H1 (cell line): ENCODE results near the gene SLC7A10. TPM values are rescaled to one million over a fixed set of nuclear protein-coding genes. Genes with fewer than 3 reads are reported as not detected.

ENCODE experiments used
- CTCF ChIA-PET: fragments of 300-600 bp; sonication (Branson Sonifier 250); formaldehyde crosslinking; loops from one replicate; lab custom pipeline; 2021; ENCODE audit not compliant: partially characterized antibody; lab: Charles Lee
- POLR2A ChIA-PET: fragments of 300-600 bp; sonication (Branson Sonifier 250); formaldehyde crosslinking; loops from one replicate; lab custom pipeline; 2021; ENCODE audit warnings: inconsistent platforms; ENCODE audit not compliant: partially characterized antibody; lab: Charles Lee
- DNase-seq, 2 experiments: peaks; one replicate each; pipeline versions ENCODE4 v3.0.0 to v3.0.0-alpha.2; 2010 to 2022; ENCODE audit warnings: low spot score in 2 of 2, low read depth in 1 of 2, mixed read lengths in 1 of 2
- FAIRE-seq: peaks from 2 replicates; lab custom pipeline; 2011; peaks lifted over from hg19 to GRCh38; lab: Jason Lieb, UNC
- H2AFZ ChIP-seq: 2 replicates; pipeline ENCODE4 v1.8.1; 2012; ENCODE audit warnings: low read length, inconsistent platforms
- H2AK5ac ChIP-seq: 2 replicates; pipeline ENCODE4 v1.6.1; 2013; ENCODE audit warnings: low read depth, low read length
- H2BK120ac ChIP-seq: replicated peaks from 2 replicates; pipeline ENCODE3; 2013; ENCODE audit warnings: low read depth, low read length, inconsistent platforms
- H2BK12ac ChIP-seq: 2 replicates; pipeline ENCODE4 v1.6.1; 2013; ENCODE audit warnings: low read depth, low read length
- H2BK15ac ChIP-seq: 2 replicates; pipeline ENCODE4 v1.6.1; 2013; ENCODE audit warnings: low read length
- H2BK20ac ChIP-seq: 2 replicates; pipeline ENCODE4 v1.6.1; 2013; ENCODE audit warnings: low read length
- H2BK5ac ChIP-seq: 2 replicates; pipeline ENCODE4 v1.6.1; 2013; ENCODE audit warnings: low read depth, low read length
- H3K14ac ChIP-seq: 2 replicates; pipeline ENCODE4 v1.6.1; 2013; ENCODE audit warnings: inconsistent platforms; ENCODE audit not compliant: insufficient read length
- H3K18ac ChIP-seq: 2 replicates; pipeline ENCODE4 v1.6.1; 2013; ENCODE audit warnings: low read length; ENCODE audit errors: extremely low read depth
- H3K23ac ChIP-seq: 2 replicates; pipeline ENCODE4 v1.6.1; 2013; ENCODE audit warnings: inconsistent platforms; ENCODE audit not compliant: insufficient read length
- H3K23me2 ChIP-seq: 2 replicates; pipeline ENCODE4 v1.6.1; 2013; ENCODE audit warnings: low read depth, low read length
- H3K27ac ChIP-seq: 2 replicates; pipeline ENCODE4 v1.6.1; 2011; ENCODE audit warnings: low read depth, low read length, inconsistent platforms
- H3K27me3 ChIP-seq, 4 experiments: replicated peaks in 1 of 4; 1 replicate in 1 of 4; 2 replicates in 3 of 4; pipeline versions ENCODE4 v1.6.1 to v1.8.1; 2011 to 2013; ENCODE audit warnings: low read length in 3 of 4, mild to moderate bottlenecking in 3 of 4, inconsistent platforms in 2 of 4, mixed read lengths in 2 of 4, moderate library complexity in 1 of 4; ENCODE audit not compliant: control insufficient read depth in 3 of 4, insufficient read depth in 3 of 4; ENCODE audit errors: extremely low read depth in 1 of 4
- H3K36me3 ChIP-seq, 4 experiments: 2 replicates each; pipeline versions ENCODE4 v1.6.1 to v1.8.1; 2011 to 2013; ENCODE audit warnings: mild to moderate bottlenecking in 4 of 4, low read length in 3 of 4, moderate library complexity in 2 of 4, control low read depth in 1 of 4, inconsistent platforms in 1 of 4; ENCODE audit not compliant: insufficient read depth in 4 of 4, control insufficient read depth in 2 of 4
- H3K4ac ChIP-seq: replicated peaks from 2 replicates; pipeline ENCODE3; 2013; ENCODE audit warnings: low read length, low read depth, mixed read lengths, inconsistent platforms; ENCODE audit not compliant: insufficient read length
- H3K4me1 ChIP-seq, 4 experiments: replicated peaks in 1 of 4; 1 replicate in 1 of 4; 2 replicates in 3 of 4; pipeline versions ENCODE4 v1.6.1 to v1.8.1; 2011 to 2013; ENCODE audit warnings: low read length in 3 of 4, inconsistent platforms in 2 of 4, mixed read lengths in 1 of 4; ENCODE audit not compliant: insufficient read depth in 4 of 4, control insufficient read depth in 3 of 4
- H3K4me2 ChIP-seq, 2 experiments: 2 replicates each; pipeline versions ENCODE4 v1.6.1 to v1.8.1; 2011 to 2013; ENCODE audit warnings: low read depth in 2 of 2, low read length in 2 of 2, control low read depth in 1 of 2, inconsistent platforms in 1 of 2, mild to moderate bottlenecking in 1 of 2; ENCODE audit not compliant: insufficient read depth in 1 of 2
- H3K4me3 ChIP-seq, 4 experiments: fragments of 200-600, 300-600 bp in 1 of 4; sonication (generic), shearing (Covaris generic), sonication (Bioruptor Twin) in 1 of 4; 2 replicates each; pipeline versions ENCODE4 v1.5.1 to v1.8.1; 2011 to 2016; ENCODE audit warnings: low read length in 4 of 4, low read depth in 3 of 4, control low read depth in 2 of 4, inconsistent platforms in 2 of 4, mild to moderate bottlenecking in 2 of 4, mixed read lengths in 1 of 4, moderate library complexity in 1 of 4; ENCODE audit not compliant: insufficient read depth in 2 of 4; ENCODE audit errors: extremely low read depth in 1 of 4
- H3K56ac ChIP-seq: replicated peaks from 2 replicates; pipeline ENCODE3; 2013; ENCODE audit warnings: low read depth, mild to moderate bottlenecking, mixed read lengths, low read length, inconsistent platforms; ENCODE audit not compliant: insufficient read length
- H3K79me1 ChIP-seq: 2 replicates; pipeline ENCODE4 v1.6.1; 2013; ENCODE audit warnings: low read depth, low read length, control low read depth
- H3K79me2 ChIP-seq, 2 experiments: 2 replicates each; pipeline versions ENCODE4 v1.6.1 to v1.8.1; 2012 to 2013; ENCODE audit warnings: low read length in 2 of 2, mild to moderate bottlenecking in 2 of 2, inconsistent platforms in 1 of 2; ENCODE audit not compliant: insufficient read depth in 2 of 2, control insufficient read depth in 1 of 2
- H3K9ac ChIP-seq, 4 experiments: replicated peaks in 1 of 4; 1 replicate in 1 of 4; 2 replicates in 3 of 4; pipeline versions ENCODE4 v1.6.1 to v1.8.1; 2011 to 2013; ENCODE audit warnings: low read depth in 3 of 4, low read length in 3 of 4, control low read depth in 2 of 4, mild to moderate bottlenecking in 2 of 4, moderate library complexity in 2 of 4, inconsistent platforms in 1 of 4; ENCODE audit errors: extremely low read depth in 1 of 4
- H3K9me3 ChIP-seq, 2 experiments: 2 replicates each; pipeline versions ENCODE4 v1.6.1 to v1.8.1; 2012 to 2013; ENCODE audit warnings: mild to moderate bottlenecking in 2 of 2, moderate library complexity in 2 of 2, control low read depth in 1 of 2, inconsistent platforms in 1 of 2, low read depth in 1 of 2, low read length in 1 of 2, mixed read lengths in 1 of 2; ENCODE audit not compliant: insufficient read depth in 2 of 2
- H4K20me1 ChIP-seq, 2 experiments: replicated peaks in 1 of 2; 2 replicates each; pipeline versions ENCODE3 to v1.8.1; 2011 to 2013; ENCODE audit warnings: inconsistent platforms in 2 of 2, low read length in 2 of 2, mild to moderate bottlenecking in 1 of 2; ENCODE audit not compliant: insufficient read depth in 2 of 2, control insufficient read depth in 1 of 2
- H4K5ac ChIP-seq: 2 replicates; pipeline ENCODE4 v1.6.1; 2013; ENCODE audit warnings: low read length, low read depth, mixed read lengths, inconsistent platforms; ENCODE audit not compliant: insufficient read length
- H4K8ac ChIP-seq: 2 replicates; pipeline ENCODE4 v1.8.0; 2013; ENCODE audit warnings: mild to moderate bottlenecking, moderate library complexity, low read length, inconsistent platforms; ENCODE audit not compliant: insufficient read depth; ENCODE audit errors: extremely low read depth
- H4K91ac ChIP-seq: replicated peaks from 2 replicates; pipeline ENCODE3; 2013; ENCODE audit warnings: low read length, mixed read lengths, inconsistent platforms; ENCODE audit not compliant: insufficient read length
- ATF3 ChIP-seq: IDR thresholded peaks from 2 replicates; pipeline ENCODE4 v1.6.1; 2011; ENCODE audit warnings: low read depth, mild to moderate bottlenecking, low read length; ENCODE audit not compliant: insufficient read depth
- BACH1 ChIP-seq: IDR thresholded peaks from 2 replicates; pipeline ENCODE4 v1.6.1; 2012; ENCODE audit warnings: low read length, improper control_type of control experiment
- BCL11A ChIP-seq, 2 experiments: IDR thresholded peaks; one replicate each; pipeline ENCODE4 v1.6.1; 2011; ENCODE audit warnings: low read depth in 2 of 2, low read length in 2 of 2, mild to moderate bottlenecking in 2 of 2
- BRCA1 ChIP-seq: IDR thresholded peaks from 2 replicates; pipeline ENCODE4 v1.6.1; 2012; ENCODE audit warnings: low read depth, low read length, improper control_type of control experiment
- FOSL1 ChIP-seq: IDR thresholded peaks from 2 replicates; pipeline ENCODE4 v1.6.1; 2011; ENCODE audit warnings: mild to moderate bottlenecking, low read depth, low read length, moderate library complexity; ENCODE audit not compliant: insufficient read depth
- GTF2F1 ChIP-seq: IDR thresholded peaks from 2 replicates; pipeline ENCODE4 v1.6.1; 2012; ENCODE audit warnings: low read depth, low read length, improper control_type of control experiment, borderline replicate concordance
- HDAC6 ChIP-seq: IDR thresholded peaks from one replicate; pipeline ENCODE4 v1.7.1; 2012; ENCODE audit warnings: low read depth, mild to moderate bottlenecking, inconsistent platforms, low read length, moderate library complexity
- KDM1A ChIP-seq: fragments of 200-600, 300-600 bp; sonication (generic); IDR thresholded peaks from 2 replicates; pipeline ENCODE4 v1.7.1; 2016; ENCODE audit warnings: mild to moderate bottlenecking, low read length, borderline replicate concordance
- KDM5A ChIP-seq: fragments of 200-600 bp; IDR thresholded peaks from 2 replicates; pipeline ENCODE4 v1.7.1; 2012; ENCODE audit warnings: mild to moderate bottlenecking, low read length, inconsistent platforms, mixed read lengths
- NANOG ChIP-seq: IDR thresholded peaks from 2 replicates; pipeline ENCODE4 v1.6.1; 2011; ENCODE audit warnings: low read length, low read depth, mild to moderate bottlenecking, inconsistent platforms; ENCODE audit not compliant: insufficient read depth, poor library complexity, severe bottlenecking
- NRF1 ChIP-seq: IDR thresholded peaks from 2 replicates; pipeline ENCODE4 v1.6.1; 2011; ENCODE audit warnings: mild to moderate bottlenecking, low read depth, low read length, improper control_type of control experiment
- RNF2 ChIP-seq: fragments of 200-900, 300-1000 bp; sonication (generic); IDR thresholded peaks from 2 replicates; pipeline ENCODE4 v1.7.1; 2016; ENCODE audit warnings: borderline replicate concordance, low read depth, mild to moderate bottlenecking, antibody characterized with exemption, low read length; ENCODE audit not compliant: poor library complexity, severe bottlenecking; ENCODE audit errors: missing control alignments
- TCF12 ChIP-seq: IDR thresholded peaks from 2 replicates; pipeline ENCODE4 v1.6.1; 2011; ENCODE audit warnings: low read depth, mild to moderate bottlenecking, low read length
- WGBS, 2 experiments: shearing (Covaris generic) in 1 of 2; methylation state at CpG; one replicate each; pipeline versions ENCODE4 v1.1.6 to v1.1.7; 2013 to 2015; ENCODE audit warnings: low lambda C conversion rate in 2 of 2, mixed read lengths in 2 of 2, inconsistent platforms in 1 of 2, low coverage in 1 of 2, missing lambda C conversion rate in 1 of 2; ENCODE audit not compliant: insufficient replicate concordance in 2 of 2, insufficient coverage in 1 of 2, insufficient read length in 1 of 2; ENCODE audit errors: extremely low coverage in 1 of 2, missing lambda C conversion rate in 1 of 2; 5-methylcytosine and 5-hydroxymethylcytosine counted together
- polyA plus RNA-seq, 7 experiments: library from polyadenylated mRNA; depleted of rRNA in 3 of 7; stranded (reverse) in 5 of 7; unstranded in 2 of 7; fragments of >200 nt in 5 of 7; fragments of 200-250 nt in 2 of 7; gene quantifications; 1 replicate in 5 of 7; 2 replicates in 1 of 7; 4 replicates in 1 of 7; pipeline versions ENCODE4 v1.2.1 to v1.2.3, GENCODE V29; 2011 to 2013; ENCODE audit warnings: missing spikeins in 2 of 7, mixed read lengths in 2 of 7
- total RNA-seq: library from RNA; stranded (reverse); fragmentation: NEBNext Ultra II Directional; extraction: Animal tissue kit (Norgen Biotek cat#: 25700); gene quantifications from 2 replicates; pipeline ENCODE4 v1.2.1, GENCODE V29; 2021

SLC7A10 gene
- total and polyA plus RNA-seq, 2 of the 8 experiments (the other 6 are each of a cell fraction or from before 2014, with no cell fraction given) = 3.7 to 7.1 TPM

GRCh38 chr19:33171916-33172359, 53.7 kb downstream of the SLC7A10 start:
- H3K36me3 ChIP-seq = no peaks in the 10 kb centered on the region
- peaks cover 0 to 3% (median under 1%) of the 10 kb centered on the region in 4 experiments; a peak in 2 of 7 replicates for H3K4me1 ChIP-seq
- H3K14ac ChIP-seq = no peak overlapping the region
- H3K4ac ChIP-seq = no peak overlapping the region
- no peak overlapping the region for H2AFZ ChIP-seq
- H2BK15ac ChIP-seq = no peak overlapping the region
- peaks cover 0 to 5% of the 10 kb centered on the region in 2 experiments for H4K20me1 ChIP-seq
- no peak overlapping the region for H3K18ac ChIP-seq
- no peaks in the 10 kb centered on the region for H3K27me3 ChIP-seq
- H3K79me1 ChIP-seq = peaks cover 3% of the 10 kb centered on the region; the same call in 1 of the 2 replicates
- no peak overlapping the region for H4K91ac ChIP-seq
- DNase-seq (no peak), FAIRE-seq (no peak)
- no peak overlapping the region for H3K9ac ChIP-seq
- ChIA-PET POLR2A (interaction anchor here (0.6 to 1.9 kb wide), 3 partner anchors 10 to 63 kb away, joined by 3 to 4 read pairs (median 3); no protein-coding TSS in a partner anchor), CTCF (interaction anchor here (1.7 to 2.0 kb wide), 2 partner anchors 12 to 43 kb away, joined by 4 to 6 read pairs; no protein-coding TSS in a partner anchor)
- H3K56ac ChIP-seq = no peak overlapping the region
- H3K79me2 ChIP-seq = 0 out of 4 replicates have a peak, but pooled peaks cover 0 to 3% of the 10 kb centered on the region in 2 experiments
- WGBS, 2 experiments = 94% methylated on average over 6 of the region's 6 CpGs; no CpG with 5 or more reads in 1 of the 2 experiments
- no peak overlapping the region for H4K8ac ChIP-seq
- H2AK5ac ChIP-seq = no peak overlapping the region
- no peak overlapping the region for H3K4me2 ChIP-seq
- H3K4me3 ChIP-seq = no peak overlapping the region
- no peak overlapping the region for H2BK12ac ChIP-seq
- no peak overlapping the region for H2BK5ac ChIP-seq
- H4K5ac ChIP-seq = no peak overlapping the region
- H2BK120ac ChIP-seq = no peak overlapping the region
- peaks cover 5% of the 10 kb centered on the region for H3K23me2 ChIP-seq
- H2BK20ac ChIP-seq = no peak overlapping the region
- 0 out of 4 replicates have a peak, but pooled peaks cover 0 to 4% of the 10 kb centered on the region in 2 experiments for H3K9me3 ChIP-seq
- H3K23ac ChIP-seq = no peak overlapping the region
- H3K27ac ChIP-seq = no peak overlapping the region
- no peak for TF ChIP-seq TCF12
- TF ChIP-seq NRF1 = no peak
- TF ChIP-seq HDAC6 = no peak
- TF ChIP-seq BACH1 = no peak
- no peak for TF ChIP-seq FOSL1
- no peak for TF ChIP-seq KDM1A
- TF ChIP-seq ATF3 = no peak
- TF ChIP-seq GTF2F1 = no peak
- TF ChIP-seq NANOG = no peak
- TF ChIP-seq BCL11A (IDR thresholded peaks at IDR 0.05; ENCODE audit: low read depth in 2 of 2, low read length in 2 of 2) = no peak
- TF ChIP-seq BRCA1 = no peak
- no peak for TF ChIP-seq RNF2
- TF ChIP-seq KDM5A = no peak
